ENCODE results near the gene FPGS.

DNA sequence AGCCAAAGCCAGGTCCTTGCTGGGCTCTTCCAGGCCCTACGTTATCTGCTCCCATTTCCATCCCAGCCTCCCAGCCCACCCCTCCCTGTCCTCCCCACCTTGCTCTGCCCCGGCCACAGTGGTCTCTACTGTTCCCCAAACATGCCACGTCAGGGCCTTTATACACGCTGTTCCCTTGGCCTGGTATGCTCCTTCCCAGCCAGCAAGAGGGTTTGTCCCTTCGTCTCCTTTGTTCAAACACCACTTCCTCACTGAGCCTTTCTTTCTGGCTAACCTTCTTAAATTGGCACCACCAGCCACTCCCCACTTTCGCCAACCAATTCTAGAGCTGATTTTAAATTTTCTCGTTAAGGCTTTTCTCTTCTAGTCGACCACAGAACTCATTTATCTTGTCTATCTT is 34.0 kb upstream of the FPGS start:
- no peak for TF ChIP-seq CTCF (IDR thresholded peaks at IDR 0.05)
- TF ChIP-seq POLR2A (IDR thresholded peaks at IDR 0.05) = no peak
